Thymus (tissue), 11 donors: ENCODE data around the gene NBAS. TPM values are rescaled to one million over a fixed set of nuclear protein-coding genes. Genes with fewer than 3 reads are reported as not detected.
"Not testable (repeated sequence)": the region's sequence is repeated elsewhere in the genome, so short reads cannot be mapped to it uniquely, and the experiment has no call there.

Source experiments
- DNase-seq, 9 donors: peaks; one replicate each; pipeline ENCODE4 v3.0.0-alpha.2; 2013; ENCODE audit warnings: low spot score in 9 of 9, low read depth in 6 of 9, missing footprints in 1 of 9
- H3K27ac ChIP-seq, 2 donors: one replicate each; pipeline ENCODE4 v1.5.1; 2013; ENCODE audit warnings: control low read depth in 1 of 2, low read depth in 1 of 2, low read length in 1 of 2, mild to moderate bottlenecking in 1 of 2, moderate library complexity in 1 of 2
- H3K27me3 ChIP-seq, 2 donors: one replicate each; pipeline ENCODE4 v1.5.1; 2013; ENCODE audit warnings: low read length in 1 of 2; ENCODE audit not compliant: control insufficient read depth in 2 of 2, insufficient read depth in 1 of 2
- H3K36me3 ChIP-seq, 2 donors: one replicate each; pipeline ENCODE4 v1.5.1; 2013; ENCODE audit warnings: low read length in 1 of 2, mild to moderate bottlenecking in 1 of 2, moderate library complexity in 1 of 2; ENCODE audit not compliant: control insufficient read depth in 2 of 2, insufficient read depth in 2 of 2
- H3K4me1 ChIP-seq, 2 donors: one replicate each; pipeline ENCODE4 v1.5.1; 2013; ENCODE audit warnings: low read length in 2 of 2; ENCODE audit not compliant: control insufficient read depth in 2 of 2, insufficient read depth in 2 of 2
- H3K4me3 ChIP-seq, 2 donors: one replicate each; pipeline ENCODE4 v1.5.1; 2013; ENCODE audit warnings: low read length in 2 of 2, control low read depth in 1 of 2, mild to moderate bottlenecking in 1 of 2
- H3K9me3 ChIP-seq, 2 donors: one replicate each; pipeline ENCODE4 v1.5.1; 2013; ENCODE audit warnings: low read length in 1 of 2, mild to moderate bottlenecking in 1 of 2; ENCODE audit not compliant: control insufficient read depth in 2 of 2, insufficient read depth in 1 of 2
- WGBS: extraction: QIAGEN DNeasy Blood & Tissue Kit; methylation state at CpG from one replicate; pipeline ENCODE4 v1.1.7; 2013; 5-methylcytosine and 5-hydroxymethylcytosine counted together
- polyA plus RNA-seq: library from polyadenylated mRNA; stranded (reverse); fragments of 200-250 nt; gene quantifications from one replicate; pipeline ENCODE4 v1.2.3, GENCODE V29; 2013
- total RNA-seq: library from RNA; stranded (reverse); fragments of 120-200 nt; gene quantifications from one replicate; pipeline ENCODE4 v1.2.4, GENCODE V29; 2013
- donor health status: healthy.

The NBAS gene
- total and polyA plus RNA-seq, 2 donors = 31.4 to 36.9 TPM

DNA sequence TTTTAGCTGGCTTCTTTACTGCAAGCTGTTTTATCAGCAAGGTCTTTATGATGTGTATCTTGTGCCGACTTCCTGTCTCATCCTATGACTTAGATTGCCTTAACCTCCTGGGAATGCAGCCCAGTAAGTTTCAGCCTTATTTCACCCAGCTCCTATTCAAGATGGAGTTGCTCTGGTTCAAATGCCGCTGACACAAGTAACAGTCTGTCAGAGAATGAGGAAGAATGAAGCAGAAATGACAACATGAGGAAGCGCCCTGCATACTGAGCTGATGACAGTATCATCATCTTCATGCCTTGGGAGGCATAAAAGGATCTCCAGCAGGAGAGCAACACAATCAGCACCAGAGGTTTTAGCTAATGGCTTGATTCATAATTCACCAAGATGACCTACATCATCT lies 309.4 kb downstream of the NBAS start:
- WGBS = 98% methylated on average over 3 of the region's 3 CpGs
- Histone ChIP-seq H3K27ac (no peak overlapping the region), H3K4me1 (no peaks in the 10 kb centered on the region), H3K27me3 (no peaks in the 10 kb centered on the region), H3K9me3 (no peaks in the 10 kb centered on the region), H3K4me3 (no peak overlapping the region), H3K36me3 (no peaks in the 10 kb centered on the region)
- DNase-seq = no peak

DNA sequence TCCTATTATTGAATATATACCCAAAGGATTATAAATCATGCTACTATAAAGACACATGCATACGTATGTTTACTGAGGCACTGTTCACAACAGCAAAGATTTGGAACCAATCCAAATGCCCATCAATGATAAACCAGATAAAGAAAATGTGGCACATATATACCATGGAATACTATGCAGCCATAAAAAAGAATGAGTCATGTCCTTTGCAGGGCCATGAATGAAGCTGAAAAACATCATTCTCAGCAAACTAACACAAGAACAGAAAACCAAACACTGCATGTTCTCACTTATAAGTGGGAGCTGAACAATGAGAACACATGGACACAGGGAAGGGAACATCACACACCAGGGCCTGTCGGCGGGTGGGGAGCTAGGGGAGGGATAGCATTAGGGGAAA lies 310.2 kb downstream of the NBAS start:
- H3K36me3 ChIP-seq, H3K27ac ChIP-seq, H3K4me3 ChIP-seq, H3K9me3 ChIP-seq, H3K27me3 ChIP-seq, DNase-seq, H3K4me1 ChIP-seq: not testable (repeated sequence)
- WGBS = 98% methylated on average over 3 of the region's 3 CpGs

DNA sequence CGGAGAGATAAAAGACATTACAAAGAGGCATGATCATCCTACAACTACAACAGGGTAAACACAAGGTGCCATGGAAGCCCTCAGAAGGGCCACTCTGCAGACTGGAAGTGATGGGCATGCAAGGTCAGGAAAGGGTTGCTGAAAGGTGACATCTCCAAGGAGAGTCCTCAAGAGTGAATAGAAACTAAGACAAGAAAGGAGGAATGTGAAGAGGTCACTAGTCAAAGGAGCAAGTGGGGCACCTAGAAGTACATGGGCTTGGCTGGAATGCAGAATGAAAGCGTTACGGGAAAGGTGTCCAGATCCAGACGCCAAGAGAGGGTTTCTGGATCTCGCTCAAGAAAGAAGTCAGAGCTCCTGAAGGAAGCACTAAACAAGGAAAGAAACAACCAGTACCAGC lies 314.3 kb downstream of the NBAS start:
- H3K9me3 ChIP-seq = no peaks in the 10 kb centered on the region
- no peak overlapping the region for H3K4me3 ChIP-seq
- 97% methylated on average over 5 of the region's 5 CpGs for WGBS
- H3K27ac ChIP-seq = no peak overlapping the region
- H3K27me3 ChIP-seq = no peaks in the 10 kb centered on the region
- peaks cover 0 to 3% of the 10 kb centered on the region in 2 donors for H3K4me1 ChIP-seq
- H3K36me3 ChIP-seq = no peaks in the 10 kb centered on the region
- DNase-seq = no peak

DNA sequence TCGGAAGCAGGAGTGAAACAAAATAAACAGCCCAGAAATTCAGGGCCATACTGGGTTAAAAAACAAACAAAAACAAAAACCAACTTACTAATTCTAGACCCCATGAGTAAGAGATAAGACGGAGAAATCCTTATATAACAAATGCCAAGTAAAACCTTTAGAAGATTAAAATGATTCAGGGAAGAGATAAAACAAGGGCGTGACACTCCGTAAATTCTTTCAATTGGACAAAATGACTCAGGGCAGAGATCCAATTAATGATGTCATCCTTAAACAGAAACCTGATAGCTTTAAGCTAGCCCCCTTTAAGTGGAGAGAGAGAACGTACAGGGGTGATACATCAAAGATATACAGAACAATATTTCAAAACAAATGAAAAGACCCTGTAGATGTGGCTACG lies 317.4 kb downstream of the NBAS start:
- Histone ChIP-seq H3K27me3 (no peaks in the 10 kb centered on the region), H3K4me3 (no peak overlapping the region), H3K9me3 (no peaks in the 10 kb centered on the region), H3K4me1 (peaks cover 0 to 3% of the 10 kb centered on the region in 2 donors), H3K36me3 (no peaks in the 10 kb centered on the region), H3K27ac (no peak overlapping the region)
- no peak for DNase-seq
- whole genome bisulfite sequencing = 92% methylated on average over 6 of the region's 6 CpGs

DNA sequence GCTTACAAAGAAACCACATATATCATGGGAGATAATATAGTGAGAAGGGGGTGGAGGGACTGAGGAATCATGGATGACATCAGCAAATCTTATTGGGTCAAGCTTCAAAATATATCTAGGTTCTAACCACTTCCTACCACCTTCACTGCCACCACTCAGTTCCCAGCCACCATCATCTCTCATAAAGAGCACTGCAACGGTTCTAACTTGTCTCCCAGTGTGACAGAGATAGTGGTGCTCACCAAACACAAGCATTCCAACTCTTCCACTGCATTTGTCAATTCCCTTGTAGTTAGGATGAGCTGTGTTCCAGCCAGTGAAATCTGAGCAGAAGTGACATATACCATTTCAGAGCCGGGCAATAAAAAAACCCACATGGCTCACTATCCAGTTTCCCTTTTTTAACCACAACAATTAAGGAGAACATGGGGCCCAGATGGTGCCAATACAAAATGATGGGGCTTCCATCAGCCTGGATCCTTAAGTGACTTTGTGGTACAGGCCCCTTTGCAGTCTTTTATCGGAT lies 318.1 kb downstream of the NBAS start:
- H3K27me3 ChIP-seq = no peaks in the 10 kb centered on the region
- no peak overlapping the region for H3K4me3 ChIP-seq
- WGBS = 88% methylated on average over 3 of the region's 3 CpGs
- DNase-seq = no peak
- H3K4me1 ChIP-seq = peaks cover 0 to 3% of the 10 kb centered on the region in 2 donors
- no peaks in the 10 kb centered on the region for H3K36me3 ChIP-seq
- H3K9me3 ChIP-seq = no peaks in the 10 kb centered on the region
- H3K27ac ChIP-seq = no peak overlapping the region

DNA sequence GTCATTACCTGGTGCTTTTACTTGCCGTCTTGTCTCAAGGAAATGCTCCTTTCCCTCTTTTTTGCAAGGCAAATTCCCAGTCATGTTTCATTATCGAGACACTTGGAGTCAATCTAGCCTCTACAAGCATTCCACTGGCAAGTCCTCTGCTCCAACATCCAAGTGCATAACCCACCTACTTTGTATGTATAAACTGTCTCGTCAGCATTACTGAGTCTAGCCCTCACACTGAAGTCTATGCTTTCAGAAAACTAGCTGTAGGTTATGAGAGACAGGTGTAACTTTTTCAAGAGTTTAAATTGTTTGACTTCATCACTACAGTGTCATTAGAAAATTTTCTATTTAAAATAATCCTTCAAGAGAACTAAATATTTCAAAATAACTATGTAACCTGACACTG lies 319.2 kb downstream of the NBAS start:
- no peak overlapping the region for H3K27ac ChIP-seq
- no peaks in the 10 kb centered on the region for H3K27me3 ChIP-seq
- H3K9me3 ChIP-seq = no peaks in the 10 kb centered on the region
- H3K36me3 ChIP-seq = no peaks in the 10 kb centered on the region
- H3K4me3 ChIP-seq = no peak overlapping the region
- H3K4me1 ChIP-seq = peaks cover 0 to 3% of the 10 kb centered on the region in 2 donors
- WGBS = 97% methylated on average over 3 of the region's 3 CpGs
- no peak for DNase-seq

DNA sequence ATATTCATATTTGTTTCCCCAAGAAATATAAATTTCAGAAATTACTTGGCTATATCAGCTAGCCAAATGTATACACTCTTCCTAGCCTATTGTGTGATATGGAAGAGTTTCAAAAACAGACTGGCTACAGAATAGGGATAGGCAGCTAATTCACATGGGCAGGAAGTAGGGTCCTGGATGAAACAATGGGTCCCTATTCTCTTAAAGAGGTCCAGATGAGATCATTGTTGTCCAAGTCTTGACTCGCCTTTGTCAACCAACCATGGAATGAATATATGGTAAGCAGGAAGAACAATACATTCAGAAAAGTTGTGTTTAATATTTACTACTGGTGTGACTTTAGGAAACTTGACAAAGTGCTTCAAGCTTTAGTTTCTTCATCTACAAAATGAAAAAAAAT lies 319.9 kb downstream of the NBAS start:
- H3K27me3 ChIP-seq = no peaks in the 10 kb centered on the region
- no peak overlapping the region for H3K4me3 ChIP-seq
- peaks cover 0 to 3% of the 10 kb centered on the region in 2 donors for H3K4me1 ChIP-seq
- no peak overlapping the region for H3K27ac ChIP-seq
- 98% methylated on average over 1 of the region's 1 CpG for WGBS
- H3K9me3 ChIP-seq = no peaks in the 10 kb centered on the region
- no peak for DNase-seq
- no peaks in the 10 kb centered on the region for H3K36me3 ChIP-seq

DNA sequence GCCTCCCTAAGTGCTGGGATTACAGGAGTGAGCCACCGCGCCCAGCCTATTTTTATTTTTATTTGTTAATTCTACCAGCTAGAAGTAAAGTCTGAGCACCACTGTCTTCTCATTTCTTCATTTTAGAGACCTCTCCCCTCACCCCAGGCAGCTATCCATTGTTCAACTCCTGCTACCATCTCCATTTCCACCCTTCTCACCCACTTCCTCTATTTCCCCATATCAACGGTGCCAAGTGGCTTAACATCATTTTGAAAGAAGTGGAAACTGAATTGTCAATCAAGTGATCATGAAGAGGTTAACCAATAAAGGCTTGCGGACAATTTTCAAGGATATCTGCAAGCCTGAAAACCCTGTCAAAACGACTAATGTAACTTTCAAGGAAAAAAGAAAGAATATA lies 323.1 kb downstream of the NBAS start:
- no peak for DNase-seq
- 84% methylated on average over 5 of the region's 5 CpGs for WGBS
- Histone ChIP-seq H3K27ac (no peak overlapping the region), H3K4me3 (no peak overlapping the region), H3K27me3 (no peaks in the 10 kb centered on the region), H3K9me3 (no peaks in the 10 kb centered on the region), H3K4me1 (no peaks in the 10 kb centered on the region), H3K36me3 (peaks cover 0 to 4% of the 10 kb centered on the region in 2 donors)

DNA sequence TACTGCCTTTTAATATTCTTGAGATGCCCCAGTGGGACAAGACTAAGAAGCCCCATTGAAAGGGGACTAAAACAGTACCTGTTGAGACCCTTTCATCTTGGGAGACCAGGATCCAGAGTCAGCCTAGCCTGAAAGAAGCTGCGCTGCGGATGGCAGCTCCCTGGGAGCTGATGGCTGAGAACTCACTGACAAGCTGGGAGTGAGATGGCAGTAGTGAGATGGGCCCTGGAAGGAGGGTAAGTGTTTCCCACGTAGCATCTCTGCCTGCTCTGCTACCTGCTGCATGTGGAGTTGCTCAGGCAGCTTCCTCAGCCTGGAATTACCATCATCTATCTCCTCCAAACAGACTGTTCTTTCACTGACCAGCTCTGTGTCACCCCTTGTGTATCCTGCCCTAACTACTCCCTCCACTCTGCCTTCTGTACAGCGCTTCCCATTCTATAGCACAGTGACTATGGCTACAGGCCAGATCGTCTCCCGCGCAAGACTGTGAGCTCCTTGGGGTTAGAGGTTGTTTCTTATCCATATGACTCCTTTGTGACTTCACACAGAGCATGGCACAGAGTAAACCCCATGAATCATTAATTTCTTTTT lies 330.4 kb downstream of the NBAS start:
- no peaks in the 10 kb centered on the region for H3K4me1 ChIP-seq
- no peak overlapping the region for H3K4me3 ChIP-seq
- no peaks in the 10 kb centered on the region for H3K27me3 ChIP-seq
- H3K36me3 ChIP-seq = peaks cover 4 to 7% of the 10 kb centered on the region in 2 donors
- no peak for DNase-seq
- H3K9me3 ChIP-seq = no peaks in the 10 kb centered on the region
- no peak overlapping the region for H3K27ac ChIP-seq
- WGBS = 99% methylated on average over 7 of the region's 7 CpGs
